ENCODE data around the gene MAT2B.
A peak's percentile ranks its signal among the peaks of the same experiment; 100 is the strongest.

Gene MAT2B

DNA sequence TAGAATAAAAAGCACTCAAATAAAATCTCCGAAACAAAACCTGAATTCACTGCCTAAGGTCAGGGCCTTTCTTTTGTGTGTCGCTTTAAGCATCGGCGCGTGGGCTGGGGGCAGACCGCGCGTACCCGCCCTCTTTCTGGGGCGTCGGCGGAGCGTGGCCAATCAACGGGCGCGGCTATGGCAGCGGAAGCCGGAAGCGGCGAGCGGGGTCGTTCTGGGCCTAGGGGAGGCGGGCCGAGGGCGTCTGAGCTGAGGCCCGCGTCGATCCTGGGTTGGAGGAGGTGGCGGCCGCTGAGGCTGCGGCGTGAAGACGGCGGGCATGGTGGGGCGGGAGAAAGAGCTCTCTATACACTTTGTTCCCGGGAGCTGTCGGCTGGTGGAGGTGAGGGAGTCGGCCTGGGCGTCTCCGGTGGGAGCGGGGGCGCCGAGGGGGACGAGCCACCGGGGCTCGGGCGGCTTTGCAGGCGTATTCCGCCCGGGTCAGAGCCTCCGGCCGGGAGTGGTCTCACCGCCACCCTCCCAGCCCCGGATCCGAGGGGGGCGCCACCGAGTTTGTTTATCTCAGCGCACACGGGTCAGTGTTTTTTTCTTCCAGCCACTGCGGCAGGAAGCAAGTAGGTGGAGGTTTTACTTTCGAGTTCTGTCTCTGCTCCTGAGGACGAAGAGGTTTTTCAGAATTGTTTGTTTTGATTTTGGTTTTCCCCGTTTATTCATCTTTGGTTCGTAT lies at the start of gene MAT2B:
MAT2B (plus strand) TSS at position 252 of the 727 bp plus-strand sequence; CDS start at position 320, 68 bp downstream.
- DNase-seq (ENCODE audit: low read depth, low spot score): peak; percentile 98

DNA sequence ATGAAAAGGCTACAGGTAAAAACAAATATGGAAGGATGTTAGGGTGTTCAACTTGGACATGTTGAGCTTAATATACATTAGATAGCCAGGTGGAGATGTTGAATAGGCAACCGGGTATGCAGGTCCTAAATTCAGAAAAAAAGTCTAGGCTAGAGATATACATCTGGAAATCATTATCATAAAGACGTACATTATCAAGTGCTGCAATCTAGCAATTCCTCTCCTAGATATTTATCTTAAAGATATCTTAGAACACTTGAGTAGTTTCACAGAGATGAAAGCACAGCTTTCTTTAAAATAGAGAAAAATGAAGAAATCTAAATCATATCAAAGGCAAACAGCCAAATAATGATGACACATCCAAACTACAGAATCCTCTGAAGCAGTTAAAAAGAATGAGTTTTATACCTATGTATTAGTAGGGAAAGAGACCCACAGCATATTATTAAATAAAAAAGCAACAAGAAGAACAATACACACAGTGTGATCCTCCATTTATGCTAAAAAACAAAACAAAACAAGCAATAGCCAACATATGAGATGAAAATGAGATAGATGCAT lies 49.3 kb upstream of the MAT2B start:
- no peak for DNase-seq (ENCODE audit: low read depth, low spot score)

DNA sequence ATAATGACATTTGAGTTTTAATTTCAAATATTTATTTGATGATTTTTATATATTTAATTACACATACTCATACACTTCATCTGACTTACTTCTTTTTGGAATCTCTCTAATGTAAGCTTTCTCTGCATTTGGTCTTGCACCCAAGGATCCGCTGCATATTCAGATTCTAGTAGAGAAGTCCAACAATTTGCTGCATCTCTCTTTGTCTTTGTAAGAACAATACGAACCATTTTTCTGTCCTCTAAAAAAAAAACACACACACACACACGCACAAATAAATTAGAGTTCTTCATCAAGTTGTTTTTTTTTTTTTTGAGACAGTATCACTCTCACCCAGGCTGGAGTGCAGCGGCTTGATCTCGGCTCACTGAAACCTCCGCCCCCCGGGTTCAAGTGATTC lies 48.6 kb upstream of the MAT2B start:
- no peak for DNase-seq (ENCODE audit: low read depth, low spot score)

DNA sequence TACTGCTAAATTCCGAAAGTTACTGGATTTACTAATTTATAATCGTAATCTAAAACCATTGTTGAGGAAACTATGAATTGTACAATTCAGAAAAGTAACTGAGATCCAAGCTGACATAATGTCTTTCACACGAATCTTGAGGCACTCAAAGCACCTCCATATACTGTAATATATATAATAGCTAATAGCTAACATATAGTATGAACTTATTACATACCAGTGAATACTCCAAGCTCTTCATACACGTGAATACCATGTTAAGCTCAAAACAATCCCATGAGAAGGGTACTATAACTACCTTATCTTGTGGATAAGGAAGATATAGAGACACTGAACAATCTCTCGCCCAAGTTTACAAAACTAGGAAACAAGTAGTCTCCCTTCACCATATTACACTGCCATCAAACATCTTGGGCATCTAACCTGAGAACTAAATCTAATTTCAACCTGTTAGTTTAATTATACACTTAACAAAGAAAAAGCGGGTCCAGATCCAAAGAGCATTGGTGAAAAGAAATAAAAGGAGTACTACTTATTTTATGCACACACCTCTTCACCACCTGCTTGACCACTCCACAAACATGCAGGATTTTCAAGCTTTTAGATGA lies 46.5 kb upstream of the MAT2B start:
- no peak for DNase-seq (ENCODE audit: low read depth, low spot score)

DNA sequence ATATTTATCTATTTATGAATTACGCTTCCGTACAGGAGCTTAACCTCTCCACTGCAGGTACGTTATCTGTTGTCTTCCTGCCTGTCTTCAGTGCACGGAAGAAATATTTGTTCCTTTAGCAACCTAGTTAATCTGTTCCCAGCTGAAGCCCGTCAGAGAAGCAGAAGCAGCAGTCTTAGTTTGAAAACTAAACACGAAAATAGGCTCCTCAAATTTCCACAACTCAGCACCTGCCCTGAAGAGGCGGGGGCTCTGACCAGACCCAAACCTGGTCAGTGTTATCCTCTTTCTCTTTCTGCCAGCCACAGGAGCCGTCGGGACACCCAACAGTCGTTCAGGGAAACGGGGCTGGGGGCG lies 46.0 kb upstream of the MAT2B start:
- DNase-seq (ENCODE audit: low read depth, low spot score): no peak

DNA sequence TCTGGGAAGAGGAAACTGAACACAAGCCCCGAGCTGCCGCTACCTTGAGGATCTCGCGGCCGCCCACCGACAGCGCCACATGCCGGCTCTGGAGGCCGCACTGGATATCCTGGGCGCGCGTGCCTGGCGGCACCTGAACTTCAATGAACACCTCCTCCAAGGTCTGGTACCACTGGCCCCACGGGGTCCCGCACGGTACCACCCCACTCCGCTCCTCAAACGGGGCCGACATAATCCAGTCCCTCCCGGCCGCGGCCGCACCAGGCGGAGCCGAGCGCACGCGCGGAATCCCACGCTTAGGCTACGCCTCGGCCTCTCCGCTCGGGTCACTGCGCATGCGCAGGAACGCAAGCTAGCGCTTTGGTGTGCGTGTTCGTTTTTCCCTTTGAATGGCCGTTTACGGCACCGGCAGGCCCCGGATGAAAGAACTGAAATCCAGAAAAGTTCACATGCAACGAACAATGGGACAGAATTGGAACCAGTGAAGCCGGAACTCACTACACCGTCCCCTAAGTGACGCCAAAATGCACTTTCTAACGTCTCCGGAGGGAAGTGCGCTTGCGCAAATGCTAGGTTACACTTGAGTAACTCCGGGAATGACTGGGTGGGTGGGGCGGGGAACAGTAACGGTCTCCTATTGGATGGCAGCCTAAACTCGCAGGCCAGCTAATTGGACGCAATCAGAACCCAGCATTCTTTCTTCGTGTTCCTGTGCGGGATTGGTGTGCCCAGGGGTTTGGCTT lies 45.4 kb upstream of the MAT2B start, which contains the start of gene NUDCD2:
NUDCD2 (minus strand) TSS at position 284 of the 743 bp plus-strand sequence; CDS start at position 232, 52 bp downstream.
- peak; percentile 98 for DNase-seq (ENCODE audit: low read depth, low spot score)

DNA sequence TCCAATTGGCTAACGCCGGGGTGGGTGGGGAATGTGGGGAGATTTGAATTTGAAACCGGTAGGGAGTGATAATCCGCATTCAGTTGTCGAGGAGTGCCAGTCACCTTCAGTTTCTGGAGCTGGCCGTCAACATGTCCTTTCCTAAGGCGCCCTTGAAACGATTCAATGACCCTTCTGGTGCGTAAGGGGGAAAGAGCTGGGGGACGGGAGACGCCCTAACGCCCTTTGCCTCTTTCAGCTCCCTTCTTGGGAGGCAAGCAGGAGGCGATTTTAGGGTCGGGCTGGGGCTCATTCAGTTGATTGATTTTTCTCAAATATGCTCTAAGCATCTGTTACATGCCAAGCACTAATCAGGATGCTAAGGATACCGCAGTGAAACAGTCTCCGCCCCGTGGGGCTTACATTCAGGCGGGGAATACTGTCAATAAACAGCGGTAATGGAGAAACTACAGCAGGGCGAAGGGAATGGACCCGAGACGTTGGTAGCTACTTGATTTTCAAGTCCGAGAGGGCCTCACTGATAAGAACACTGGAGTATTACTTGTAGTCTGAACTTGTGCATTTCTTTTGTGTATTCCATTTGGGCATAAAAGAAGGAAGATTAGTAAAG lies 44.8 kb upstream of the MAT2B start, which contains the start of gene HMMR:
HMMR (plus strand) TSS at position 71 of the 610 bp plus-strand sequence; CDS start at position 132, 61 bp downstream.
- peak; percentile 53 for DNase-seq (ENCODE audit: low read depth, low spot score)

DNA sequence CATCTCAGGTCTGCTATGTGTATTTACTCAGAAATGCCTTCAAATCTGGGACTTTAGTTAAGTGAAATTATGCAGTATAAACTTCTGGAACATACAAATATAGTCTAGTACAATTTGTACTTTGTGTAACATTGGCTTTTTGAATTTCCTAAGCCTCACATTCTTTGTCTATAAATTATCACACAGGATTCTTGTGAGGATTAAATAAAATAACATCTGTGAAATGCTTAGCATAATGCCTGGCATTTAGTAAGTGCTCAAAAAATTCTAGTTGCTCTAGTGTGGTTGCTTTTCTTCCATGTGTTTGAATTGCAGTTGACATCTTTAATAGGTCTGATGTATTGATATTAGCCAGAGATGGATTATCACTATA lies 42.4 kb upstream of the MAT2B start:
- no peak for DNase-seq (ENCODE audit: low read depth, low spot score)

DNA sequence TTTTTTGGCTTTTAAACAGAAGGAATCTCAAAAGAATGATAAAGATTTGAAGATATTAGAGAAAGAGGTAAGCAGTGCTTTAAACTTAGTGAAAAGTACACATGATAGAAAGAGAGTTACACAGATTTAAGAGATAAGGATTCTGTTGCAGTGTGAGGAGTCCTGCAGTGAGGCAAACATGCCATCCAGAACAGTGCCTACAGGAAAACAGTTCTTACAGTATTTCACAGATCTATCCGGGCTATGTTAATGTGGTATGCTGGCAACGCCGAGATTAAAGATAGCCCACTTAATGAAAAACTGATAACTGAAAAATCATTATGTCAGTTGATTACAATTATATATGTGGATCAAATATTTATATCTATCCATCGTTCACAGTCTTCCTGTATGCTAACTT lies 37.7 kb upstream of the MAT2B start:
- no peak for DNase-seq (ENCODE audit: low read depth, low spot score)

DNA sequence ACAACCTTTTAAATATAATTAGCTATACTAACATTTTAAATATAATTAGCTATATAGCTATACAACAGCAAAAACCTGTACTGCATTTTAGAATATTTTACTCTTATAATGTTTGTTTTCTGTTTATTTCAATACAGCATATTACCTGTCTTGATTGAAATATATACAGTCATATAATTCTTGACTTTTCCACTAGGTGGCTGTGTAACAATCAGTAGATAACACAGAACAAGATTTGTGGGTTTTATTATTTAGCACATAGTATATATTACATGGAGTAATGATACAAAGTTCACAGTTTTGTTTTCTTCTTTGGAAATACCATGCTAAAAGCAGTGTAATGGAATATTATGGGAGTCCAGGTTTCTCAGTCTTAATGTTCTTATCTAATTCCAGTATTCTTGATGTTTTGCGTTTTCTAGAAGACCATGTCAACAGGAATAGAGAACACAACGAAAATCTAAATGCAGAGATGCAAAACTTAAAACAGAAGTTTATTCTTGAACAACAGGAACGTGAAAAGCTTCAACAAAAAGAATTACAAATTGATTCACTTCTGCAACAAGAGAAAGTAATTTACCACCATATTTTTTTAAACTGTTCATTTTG lies 31.7 kb upstream of the MAT2B start:
- DNase-seq (ENCODE audit: low read depth, low spot score): no peak

DNA sequence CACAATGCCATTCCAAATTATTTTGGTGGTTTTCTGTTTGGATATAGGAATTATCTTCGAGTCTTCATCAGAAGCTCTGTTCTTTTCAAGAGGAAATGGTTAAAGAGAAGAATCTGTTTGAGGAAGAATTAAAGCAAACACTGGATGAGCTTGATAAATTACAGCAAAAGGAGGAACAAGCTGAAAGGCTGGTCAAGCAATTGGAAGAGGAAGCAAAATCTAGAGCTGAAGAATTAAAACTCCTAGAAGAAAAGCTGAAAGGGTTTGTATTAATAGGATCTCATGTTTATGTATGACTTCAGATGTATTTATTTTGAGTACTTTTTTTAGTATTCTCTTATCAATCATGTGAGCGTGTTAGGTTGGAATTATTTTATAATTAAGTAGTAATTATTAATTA lies 30.0 kb upstream of the MAT2B start:
- no peak for DNase-seq (ENCODE audit: low read depth, low spot score)

DNA sequence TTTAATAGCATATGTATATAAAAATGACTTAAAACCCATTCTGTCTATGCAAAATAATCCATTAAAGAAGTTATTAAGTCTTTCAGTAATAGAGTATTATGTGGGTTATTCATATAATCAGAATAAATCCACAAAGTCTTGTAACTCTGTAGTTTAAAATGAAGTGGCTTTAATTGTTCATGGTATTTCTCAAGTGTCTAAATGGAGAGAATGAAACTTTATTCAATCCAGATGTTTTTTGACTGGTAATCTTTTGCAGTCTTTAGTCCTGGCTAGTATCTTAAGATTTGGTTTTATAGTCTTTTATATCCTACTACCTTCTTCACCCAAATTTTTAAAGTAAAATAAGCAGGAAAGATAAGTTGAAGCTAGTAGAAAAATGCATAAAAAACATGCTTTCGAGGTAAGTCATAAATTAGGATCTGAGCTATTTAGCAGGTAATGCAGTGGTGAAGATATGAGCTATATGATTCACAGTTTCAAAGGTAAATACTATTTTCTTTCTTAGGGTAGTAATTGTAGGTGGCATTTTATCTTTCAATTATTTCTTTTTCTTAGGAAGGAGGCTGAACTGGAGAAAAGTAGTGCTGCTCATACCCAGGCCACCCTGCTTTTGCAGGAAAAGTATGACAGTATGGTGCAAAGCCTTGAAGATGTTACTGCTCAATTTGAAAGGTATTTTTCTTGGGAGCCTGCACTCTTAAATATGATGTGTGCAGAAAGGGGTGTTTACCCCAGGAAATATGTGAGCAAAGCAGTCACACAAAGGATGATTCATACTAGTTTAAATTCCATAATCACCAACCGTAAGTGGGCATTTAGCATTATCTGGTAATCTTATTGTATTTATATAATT lies 27.1 kb upstream of the MAT2B start:
- DNase-seq (ENCODE audit: low read depth, low spot score): peak; percentile 20

DNA sequence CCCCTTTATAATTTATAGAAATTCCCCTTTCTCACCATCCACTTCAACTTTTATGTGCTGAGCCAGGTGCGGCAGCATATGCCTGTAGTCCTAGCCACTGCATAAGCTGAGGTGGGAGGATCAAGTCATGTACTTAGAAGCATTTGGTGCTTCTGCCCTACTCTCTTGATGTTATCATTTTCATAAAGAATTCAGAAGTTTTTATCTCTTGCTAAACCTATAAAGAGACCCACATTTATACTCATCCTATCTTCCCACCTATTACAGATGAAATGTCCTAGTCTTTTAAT lies 26.5 kb upstream of the MAT2B start:
- no peak for DNase-seq (ENCODE audit: low read depth, low spot score)

DNA sequence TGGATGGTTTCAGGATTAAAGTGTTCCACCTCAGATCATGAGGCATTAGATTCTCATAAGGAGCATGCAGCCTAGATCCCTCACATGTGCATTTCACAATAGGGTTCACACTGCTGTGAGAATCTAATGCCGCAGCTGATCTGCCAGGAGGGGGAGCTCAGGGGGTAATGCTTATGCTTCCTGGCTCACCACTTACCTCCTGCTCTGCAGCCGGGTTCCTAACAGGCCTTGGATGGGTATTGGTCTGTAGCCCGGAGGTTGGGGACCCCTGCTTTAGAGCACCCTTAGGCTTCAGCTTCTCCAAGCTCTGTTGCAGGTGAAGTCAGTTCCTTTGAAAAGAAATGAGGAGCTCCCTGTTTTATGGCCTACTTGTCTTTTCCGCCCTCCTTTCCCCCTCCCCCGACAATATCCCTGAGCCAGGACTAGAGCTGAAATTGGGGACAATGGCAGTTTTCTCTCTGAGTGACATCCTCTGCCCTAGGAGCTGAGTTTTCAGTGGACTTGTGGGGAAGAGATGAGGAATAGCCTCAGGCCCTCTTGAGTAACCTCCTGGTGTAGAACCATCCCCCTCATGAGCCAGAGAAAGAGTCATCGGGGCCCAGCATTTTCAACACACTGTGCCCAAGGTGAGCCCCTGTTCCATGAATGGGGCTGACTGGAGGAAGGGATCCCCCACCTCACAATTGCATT lies 16.2 kb upstream of the MAT2B start:
- no peak for DNase-seq (ENCODE audit: low read depth, low spot score)

DNA sequence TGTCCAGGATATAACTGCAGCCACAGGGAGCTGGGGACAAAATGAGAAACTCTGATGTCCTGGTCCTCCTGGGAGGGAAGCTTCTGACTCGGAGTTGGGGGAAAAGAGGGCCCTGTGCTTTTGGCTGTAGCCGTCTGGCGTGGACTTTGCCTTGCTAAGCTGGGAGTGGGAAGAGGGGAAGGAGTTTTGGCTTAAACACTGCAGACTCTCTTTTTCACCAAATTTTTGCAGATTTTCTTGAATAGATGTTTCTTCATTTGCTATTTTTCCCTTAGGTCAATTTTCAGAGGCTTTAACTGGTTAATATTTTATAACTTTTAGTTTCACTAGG lies 15.7 kb upstream of the MAT2B start:
- no peak for DNase-seq (ENCODE audit: low read depth, low spot score)

DNA sequence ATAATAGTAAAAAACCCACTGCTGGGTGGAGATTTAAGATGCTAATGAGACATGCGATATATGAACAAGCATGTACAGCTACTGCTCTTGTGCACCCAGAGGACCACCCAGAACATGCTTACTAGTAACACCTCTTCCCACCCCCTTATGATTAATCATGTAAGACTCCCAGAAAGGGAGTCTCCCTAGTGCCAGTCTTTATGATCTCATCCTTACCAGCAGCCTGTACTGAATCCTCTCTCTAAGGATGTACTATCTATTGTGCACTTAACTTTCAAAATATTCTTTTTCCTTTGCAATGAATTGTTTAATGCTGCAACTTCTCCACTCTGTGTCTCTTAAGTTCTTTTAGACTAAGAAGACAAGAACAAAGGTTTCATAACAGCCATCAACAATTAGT lies 9.1 kb upstream of the MAT2B start:
- no peak for DNase-seq (ENCODE audit: low read depth, low spot score)

DNA sequence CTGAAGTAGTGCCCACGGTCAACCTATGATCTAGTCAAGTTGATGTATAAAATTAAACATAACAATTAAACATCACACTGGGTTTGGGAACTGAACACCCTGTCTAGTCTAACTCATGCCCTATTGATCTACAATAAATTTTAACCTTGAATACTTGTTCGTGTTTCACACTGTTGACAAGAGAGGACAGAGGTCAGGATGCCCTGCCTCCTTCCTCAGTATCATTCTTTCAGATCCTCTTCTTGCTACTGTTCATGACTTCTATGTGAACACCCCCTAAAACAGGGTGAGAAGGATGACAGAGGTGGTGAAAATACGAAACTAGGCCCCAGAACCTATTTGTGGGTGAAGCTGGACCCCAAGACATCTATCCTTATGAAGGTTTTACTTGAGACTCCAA lies 8.1 kb upstream of the MAT2B start:
- no peak for DNase-seq (ENCODE audit: low read depth, low spot score)

DNA sequence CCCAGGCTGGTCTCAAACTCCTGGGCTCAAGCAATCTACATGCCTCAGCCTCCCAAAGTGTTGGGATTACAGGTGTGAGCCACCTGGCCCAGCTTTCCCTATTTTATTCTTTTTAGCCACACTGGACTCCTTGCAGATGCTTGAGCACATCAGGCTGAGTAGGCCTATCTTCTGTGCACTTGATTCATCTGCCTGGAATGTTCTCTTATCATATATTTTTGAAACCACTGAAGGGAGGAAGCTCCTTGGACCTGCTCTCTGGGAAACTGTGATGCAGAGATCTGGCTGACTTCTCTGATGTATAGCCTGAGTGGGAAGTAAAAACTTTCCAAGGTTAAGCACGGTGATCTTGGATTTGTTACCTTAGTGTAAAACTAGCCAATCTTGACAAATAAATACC lies 6.5 kb upstream of the MAT2B start:
- no peak for DNase-seq (ENCODE audit: low read depth, low spot score)

DNA sequence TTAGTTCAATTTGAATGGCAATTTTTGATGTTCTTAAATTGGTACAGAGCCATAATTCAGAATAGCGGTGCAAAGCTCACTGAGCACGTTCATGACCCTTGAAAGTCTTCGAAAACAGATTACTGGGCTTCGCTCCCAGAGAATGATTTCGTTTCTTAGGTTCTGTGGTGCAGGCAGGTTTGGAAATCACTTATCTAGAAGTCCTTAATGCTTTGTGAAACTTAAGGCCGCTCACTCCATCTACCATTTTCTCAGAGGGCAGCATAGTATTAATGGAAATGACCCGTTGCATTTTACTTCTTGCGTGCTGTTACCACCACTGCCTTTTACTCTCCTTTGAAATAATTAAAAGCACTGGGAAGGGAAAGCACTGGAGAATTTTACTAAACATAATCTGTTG lies 2.9 kb upstream of the MAT2B start:
- no peak for DNase-seq (ENCODE audit: low read depth, low spot score)
